Measurements from ENCODE around the gene WDR18.
"Not testable (repeated sequence)": the region's sequence is repeated elsewhere in the genome, so short reads cannot be mapped to it uniquely, and the experiment has no call there.

WDR18 gene

DNA sequence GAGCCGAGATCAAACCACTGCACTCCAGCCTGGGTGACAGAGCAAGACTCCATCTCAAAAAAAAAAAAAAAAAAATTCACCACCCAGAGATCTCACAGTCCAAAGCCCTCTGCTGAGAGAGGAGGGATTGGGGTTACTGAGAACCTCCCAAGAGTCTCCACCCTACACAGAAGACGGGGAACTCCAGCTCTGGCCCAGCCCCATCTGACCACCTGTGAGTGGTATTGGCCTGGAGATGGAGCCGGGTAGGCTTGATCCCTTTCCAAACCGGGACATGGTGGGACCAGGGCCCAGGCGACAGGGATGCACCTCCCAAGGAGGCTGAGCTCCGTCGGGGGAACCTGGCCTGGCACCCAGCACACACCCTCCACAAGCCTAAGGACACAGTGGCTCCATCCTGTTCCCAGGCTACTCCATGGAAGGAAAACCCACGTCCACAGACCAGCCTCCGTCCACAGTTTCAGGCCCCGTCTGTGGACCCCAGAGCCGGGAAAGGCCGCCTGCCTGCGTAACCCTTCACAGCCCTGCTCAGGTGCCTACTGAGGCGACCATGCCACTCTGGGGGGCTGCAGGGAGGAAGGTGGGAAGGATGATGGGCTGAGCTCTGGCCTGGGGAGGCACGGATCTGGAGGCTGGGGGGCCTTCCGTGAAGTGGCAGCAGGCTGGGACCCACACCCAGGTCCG lies 34.9 kb downstream of the WDR18 start:
- no peak for DNase-seq (ENCODE audit: low read depth in 3 of 3, low spot score in 1 of 3)

DNA sequence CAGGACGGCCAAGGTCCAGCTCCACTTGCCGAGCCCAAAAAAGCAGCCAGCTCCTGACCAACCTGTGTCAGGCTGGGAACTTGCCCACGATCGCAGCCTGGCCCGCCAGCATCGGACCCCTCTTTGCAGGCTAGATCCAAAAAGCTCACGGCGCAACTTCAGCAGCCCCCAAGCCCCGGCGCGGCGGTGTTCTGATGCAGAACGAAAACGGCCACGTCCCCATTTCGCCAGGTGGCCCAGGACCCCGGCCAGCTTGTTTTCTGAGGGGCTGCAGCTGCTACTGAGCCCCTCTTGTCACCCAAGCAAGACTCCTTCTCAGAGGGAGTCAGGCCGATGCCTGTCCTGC lies 35.4 kb downstream of the WDR18 start:
- DNase-seq (ENCODE audit: low read depth in 3 of 3, low spot score in 1 of 3): no peak

DNA sequence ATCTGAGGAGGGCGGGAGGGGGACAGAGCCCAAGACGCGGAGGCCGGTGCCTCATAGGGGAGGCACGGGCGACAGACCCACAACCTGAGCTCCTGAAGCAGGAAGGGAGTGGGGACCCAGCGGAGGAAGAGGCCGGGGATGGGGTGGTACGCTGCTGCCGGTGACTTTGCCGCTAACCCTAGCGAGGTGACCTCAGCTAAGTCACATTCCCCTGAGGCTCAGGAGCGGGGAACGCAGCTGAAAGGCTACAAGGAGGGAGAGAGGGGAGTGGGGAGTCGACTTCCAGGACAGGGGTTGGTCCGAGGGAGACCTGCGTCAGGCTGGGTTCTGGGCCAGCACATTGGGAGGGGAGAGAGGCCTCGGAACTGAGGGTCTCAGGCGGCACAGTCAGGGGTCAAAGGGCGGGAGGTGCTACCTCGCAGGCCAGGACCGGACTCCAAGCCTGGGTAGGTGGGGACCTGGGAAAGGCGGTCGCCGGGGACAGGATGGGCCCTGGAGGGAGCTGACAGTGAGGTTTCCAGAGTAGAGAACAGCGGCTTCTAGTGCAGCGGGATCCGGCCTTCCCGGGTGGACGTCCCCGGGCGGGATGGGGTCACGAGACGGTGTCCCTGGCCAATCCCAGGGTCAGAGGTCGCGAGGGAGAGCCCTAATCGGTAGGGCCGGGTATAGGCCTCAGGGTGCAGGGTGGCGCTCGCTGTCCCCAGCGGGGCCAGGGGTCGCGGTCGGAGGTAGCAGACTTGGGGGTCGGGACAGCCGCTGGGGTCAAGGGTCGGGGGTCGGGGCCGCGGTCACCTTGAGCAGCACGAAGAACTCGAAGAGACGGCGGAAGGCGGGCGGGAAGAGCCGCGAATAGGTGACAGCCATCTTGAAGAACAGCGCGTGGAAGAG lies 36.1 kb downstream of the WDR18 start:
- DNase-seq (ENCODE audit: low read depth in 3 of 3, low spot score in 1 of 3): no peak

DNA sequence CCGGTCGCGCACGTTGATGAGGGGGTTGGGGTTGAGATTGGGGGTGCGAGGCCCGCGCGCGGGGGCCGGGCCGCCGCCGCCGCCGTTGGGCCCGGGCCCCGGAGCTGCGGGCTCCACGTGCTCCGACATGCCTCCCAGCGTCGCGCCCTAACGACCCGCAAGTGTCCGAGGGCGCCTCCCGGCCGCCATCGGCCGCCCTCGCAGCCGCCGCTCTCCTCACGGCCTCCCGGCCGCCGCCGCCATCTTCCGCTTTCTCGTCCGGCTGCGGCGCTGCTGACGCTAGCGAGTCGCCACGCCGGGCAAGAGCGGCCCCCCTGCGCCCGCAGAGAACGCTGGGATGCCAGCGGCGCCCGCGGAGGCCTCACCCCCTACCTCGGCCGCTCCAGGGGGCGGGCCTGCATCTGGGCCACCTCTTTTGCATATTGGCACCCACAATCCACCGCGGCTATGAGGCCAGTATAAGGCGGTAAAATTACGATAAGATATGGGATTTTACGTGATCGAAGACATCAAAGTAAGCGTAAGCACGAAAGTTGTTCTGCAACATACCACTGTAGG lies 36.8 kb downstream of the WDR18 start, which contains the start of gene TMEM259:
Gene TMEM259, minus strand, starts transcription at position 256 of the 558 bp plus-strand sequence. Its CDS starts 127 bp downstream, at position 129.
- peak; percentile 93 to 97 (median 96) for DNase-seq (ENCODE audit: low read depth in 3 of 3, low spot score in 1 of 3)

DNA sequence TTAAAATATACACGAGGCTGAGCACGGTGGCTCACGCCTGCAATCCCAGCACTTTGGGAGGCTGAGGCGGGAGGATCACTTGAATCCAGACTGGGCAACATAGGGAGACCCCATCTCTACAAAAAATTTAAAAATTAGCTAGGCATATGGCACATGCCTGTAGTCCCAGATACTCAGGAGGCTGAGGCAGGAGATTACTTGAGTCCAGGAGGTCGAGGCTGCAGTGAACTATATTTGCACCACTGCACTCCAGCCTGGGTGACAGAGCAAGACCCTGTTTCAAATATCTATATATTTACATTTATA lies 39.7 kb downstream of the WDR18 start:
- DNase-seq (ENCODE audit: low read depth in 3 of 3, low spot score in 1 of 3): not testable (repeated sequence)

DNA sequence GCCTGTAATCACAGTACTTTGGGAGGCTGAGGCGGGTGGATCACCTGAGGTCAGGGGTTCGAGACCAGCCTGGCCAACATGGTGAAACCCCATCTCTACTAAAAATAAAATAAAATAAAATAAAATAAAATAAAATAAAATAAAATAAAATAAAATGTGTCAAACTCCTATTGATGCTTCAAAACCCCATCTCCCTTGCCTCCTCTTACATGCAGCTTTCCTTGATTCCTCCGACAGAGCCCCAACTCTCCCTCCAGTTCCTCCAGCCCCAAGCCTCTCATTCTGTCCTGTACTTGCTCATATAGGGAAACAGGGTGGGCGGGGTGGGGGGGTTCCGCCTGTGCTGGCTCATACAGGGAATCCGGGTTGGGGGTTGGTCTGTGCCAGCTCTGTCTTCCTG lies 40.9 kb downstream of the WDR18 start:
- DNase-seq (ENCODE audit: low read depth in 3 of 3, low spot score in 1 of 3): not testable (repeated sequence)

DNA sequence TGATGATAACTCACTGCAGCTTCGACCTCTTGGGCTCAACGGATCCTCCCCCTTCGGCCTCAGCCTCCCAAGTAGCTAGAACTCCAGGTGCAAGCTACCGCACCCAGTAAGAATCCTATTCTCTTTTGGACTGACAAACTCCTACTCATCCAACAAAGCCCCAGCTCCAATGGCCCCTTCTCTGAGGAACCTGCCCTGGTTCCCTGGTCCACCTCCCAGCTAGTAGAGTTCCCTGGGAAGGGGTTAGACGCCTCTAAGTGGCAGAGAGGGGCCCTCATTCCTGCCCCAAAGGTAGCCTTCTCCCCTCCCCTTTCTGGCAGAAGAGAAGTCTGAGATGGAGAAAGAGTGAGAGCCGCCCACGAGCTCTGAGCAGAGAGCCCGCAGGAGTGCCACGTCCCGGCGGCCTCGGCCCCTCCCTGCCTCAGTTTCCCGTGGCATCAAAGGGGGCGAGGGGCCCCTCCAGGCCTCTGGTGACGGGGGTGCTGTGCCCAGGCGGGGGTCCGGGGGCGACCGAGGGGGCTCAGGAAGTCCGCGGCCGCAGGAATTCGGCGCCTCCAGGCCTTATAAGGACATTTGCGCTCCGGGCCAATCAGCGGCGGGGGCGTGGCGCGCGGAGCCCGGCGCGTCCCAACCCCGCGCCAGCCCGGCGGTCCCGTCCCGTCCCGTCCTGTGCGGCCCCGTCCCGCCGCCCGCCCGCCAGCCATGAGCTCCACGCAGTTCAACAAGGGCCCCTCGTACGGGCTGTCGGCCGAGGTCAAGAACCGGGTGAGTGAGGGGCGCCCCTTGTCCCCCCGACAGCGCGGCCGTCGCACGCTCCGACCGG lies 42.0 kb downstream of the WDR18 start, which contains the start of gene CNN2:
Gene CNN2, plus strand, starts transcription at position 649 of the 823 bp plus-strand sequence. Its CDS starts 54 bp downstream, at position 703.
- peak in 1 of 3 donors; percentile 51 for DNase-seq (ENCODE audit: low read depth in 3 of 3, low spot score in 1 of 3)

DNA sequence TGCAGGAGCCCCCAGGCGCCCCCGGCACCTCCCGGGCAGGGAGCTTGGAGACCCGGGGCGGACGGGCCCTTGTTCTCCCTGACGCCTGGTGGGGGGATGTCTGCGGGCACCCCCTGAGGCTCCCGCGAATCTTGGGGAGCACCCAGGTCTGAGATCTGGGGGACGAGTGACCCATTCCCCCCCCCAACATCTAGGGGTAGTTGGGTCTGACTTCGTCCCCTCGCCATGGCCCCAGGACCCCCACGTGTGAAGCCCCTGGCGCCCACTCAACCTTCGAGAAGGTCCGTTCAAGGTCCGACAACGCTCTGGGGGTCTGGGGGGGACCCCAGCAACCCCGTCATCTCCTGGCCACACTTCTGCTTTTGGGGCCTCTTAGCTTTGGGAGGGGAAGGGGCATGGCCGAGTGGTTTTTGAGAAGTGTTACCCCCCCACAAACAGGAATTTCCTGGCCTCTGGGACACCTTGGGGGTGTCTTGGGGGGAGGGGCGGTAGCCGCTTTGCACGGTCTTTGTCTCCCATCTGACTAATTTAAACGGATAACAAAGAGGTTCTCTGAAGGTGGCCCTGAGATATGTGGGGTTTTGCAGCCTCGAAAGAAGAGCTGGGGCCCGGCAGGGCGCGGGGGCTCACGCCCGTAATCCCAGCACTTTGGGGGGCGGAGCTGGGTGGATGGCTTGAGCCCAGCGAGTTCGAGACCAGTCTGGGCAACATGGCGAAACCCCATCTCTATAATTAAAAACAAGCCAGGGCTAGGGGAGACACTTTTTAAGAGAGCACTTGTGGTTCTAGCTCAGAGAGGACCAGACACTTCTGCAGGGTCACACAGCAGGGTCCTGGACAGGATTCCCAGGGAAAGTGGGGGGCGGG lies 42.9 kb downstream of the WDR18 start:
- no peak for DNase-seq (ENCODE audit: low read depth in 3 of 3, low spot score in 1 of 3)

DNA sequence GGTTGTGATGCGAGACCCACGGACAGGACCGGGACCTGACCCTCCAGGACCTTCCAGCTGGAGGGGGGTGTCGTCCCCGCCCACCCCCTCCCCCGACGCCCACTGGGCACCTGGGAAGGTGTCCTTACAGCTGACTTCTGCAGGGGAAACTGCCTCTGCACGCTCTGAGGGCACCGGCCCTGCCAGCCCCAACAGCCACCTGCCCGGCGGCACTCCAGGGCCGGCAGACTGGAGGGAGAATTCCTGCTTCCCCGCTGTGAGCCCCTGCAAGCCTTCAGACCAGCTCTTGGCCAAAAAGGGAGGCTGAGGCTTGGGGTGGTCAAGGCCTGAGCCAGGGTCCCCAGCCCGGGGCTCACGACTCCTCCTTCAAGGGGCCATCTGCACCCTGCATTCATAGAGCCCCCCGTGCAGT lies 43.5 kb downstream of the WDR18 start:
- DNase-seq (ENCODE audit: low read depth in 3 of 3, low spot score in 1 of 3): no peak

DNA sequence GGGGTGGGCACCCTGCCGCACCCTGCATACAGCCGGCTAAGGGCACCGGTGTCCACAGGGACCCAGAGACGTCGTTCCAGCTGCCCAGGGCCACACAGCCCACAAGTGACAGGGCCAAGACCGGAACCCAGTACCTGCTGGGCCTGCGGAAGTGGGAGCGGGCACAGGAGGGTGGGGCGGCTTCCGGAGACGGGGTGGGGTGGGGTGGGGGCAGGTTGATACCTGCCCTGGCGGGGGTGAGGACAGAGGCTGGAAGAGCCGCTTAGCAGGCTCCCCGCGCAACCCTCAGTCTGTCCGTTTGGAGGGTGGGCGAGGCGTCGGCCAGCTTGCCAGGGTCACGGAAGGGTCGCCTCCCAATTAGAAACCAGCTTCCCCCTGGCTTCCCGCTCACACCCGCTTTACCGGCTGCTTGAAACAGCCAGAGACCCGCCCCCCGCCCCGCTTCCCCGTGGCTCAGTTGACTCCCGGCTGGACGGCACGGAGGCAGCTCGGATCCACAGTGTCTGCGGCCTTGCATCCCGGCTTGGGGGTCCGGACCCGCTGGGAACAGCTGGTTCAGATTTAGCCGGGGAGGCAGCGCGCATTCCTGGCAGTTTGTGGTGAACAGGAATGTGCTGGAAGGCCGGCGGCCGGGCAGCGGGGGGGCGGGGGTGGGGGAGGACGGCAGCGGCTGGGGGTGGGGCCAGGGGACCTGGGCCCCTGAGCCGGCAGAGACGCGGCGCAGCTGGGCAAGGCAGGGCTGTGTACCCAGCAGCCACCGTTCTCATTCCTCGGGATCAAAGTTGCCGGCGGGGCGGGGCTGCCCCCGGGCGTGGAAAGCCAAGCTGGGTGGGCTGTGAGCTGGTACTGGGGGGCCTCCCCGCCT lies 44.1 kb downstream of the WDR18 start:
- DNase-seq (ENCODE audit: low read depth in 3 of 3, low spot score in 1 of 3): peak in 1 of 3 donors; percentile 34

DNA sequence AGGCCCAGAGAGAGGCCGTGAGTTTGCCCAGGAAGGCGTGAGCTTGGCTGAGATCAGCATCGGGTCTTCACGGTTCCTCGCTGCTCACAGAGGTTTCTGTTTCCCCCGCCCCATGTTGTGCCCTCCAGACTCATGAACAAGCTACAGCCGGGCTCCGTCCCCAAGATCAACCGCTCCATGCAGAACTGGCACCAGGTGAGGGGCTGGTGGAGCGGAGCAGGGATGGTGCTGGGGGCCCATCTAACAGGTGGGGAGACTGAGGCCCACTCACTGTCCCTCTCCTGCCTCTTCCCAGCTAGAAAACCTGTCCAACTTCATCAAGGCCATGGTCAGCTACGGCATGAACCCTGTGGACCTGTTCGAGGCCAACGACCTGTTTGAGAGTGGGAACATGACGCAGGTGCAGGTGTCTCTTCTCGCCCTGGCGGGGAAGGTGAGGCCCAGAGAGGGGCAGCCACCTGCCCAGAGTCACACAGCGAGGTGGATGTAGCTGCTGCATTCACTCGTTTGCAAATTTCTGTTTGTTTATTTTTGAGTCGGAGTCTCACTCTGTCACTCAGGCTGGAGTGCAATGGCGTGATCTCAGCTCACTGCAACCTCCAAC lies 48.2 kb downstream of the WDR18 start:
- DNase-seq (ENCODE audit: low read depth in 3 of 3, low spot score in 1 of 3): no peak

DNA sequence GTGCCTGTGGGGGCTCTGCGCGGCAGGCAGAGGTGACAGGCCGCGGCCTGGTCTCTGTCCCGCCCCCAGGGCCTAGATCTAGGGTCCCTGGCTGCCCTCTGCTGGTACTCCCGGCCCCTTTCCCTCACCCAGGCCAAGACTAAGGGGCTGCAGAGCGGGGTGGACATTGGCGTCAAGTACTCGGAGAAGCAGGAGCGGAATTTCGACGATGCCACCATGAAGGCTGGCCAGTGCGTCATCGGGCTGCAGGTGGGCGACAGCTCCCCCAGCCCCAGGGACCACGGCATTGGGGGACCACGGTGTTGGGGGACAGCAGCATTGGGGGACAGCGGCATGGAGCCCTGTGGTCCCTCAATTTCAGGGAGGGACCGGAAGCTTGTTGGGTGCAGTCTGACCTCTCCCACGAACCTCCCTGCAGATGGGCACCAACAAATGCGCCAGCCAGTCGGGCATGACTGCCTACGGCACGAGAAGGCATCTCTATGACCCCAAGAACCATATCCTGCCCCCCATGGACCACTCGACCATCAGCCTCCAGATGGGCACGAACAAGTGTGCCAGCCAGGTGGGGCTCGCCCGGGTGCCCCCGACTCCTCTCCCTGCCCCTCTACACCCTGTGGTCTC lies 52.0 kb downstream of the WDR18 start:
- no peak for DNase-seq (ENCODE audit: low read depth in 3 of 3, low spot score in 1 of 3)

DNA sequence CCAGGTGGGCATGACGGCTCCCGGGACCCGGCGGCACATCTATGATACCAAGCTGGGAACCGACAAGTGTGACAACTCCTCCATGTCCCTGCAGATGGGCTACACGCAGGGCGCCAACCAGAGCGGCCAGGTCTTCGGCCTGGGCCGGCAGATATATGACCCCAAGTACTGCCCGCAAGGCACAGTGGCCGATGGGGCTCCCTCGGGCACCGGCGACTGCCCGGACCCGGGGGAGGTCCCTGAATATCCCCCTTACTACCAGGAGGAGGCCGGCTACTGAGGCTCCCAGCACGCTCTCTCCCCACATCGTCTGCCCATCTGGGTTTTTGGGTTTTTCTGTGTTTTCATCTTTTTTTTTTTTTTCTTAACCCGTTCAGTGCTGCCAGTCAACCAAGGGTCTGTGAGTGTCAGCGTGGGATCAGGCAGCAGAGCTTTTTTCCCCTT lies 53.5 kb downstream of the WDR18 start:
- DNase-seq (ENCODE audit: low read depth in 3 of 3, low spot score in 1 of 3): no peak

DNA sequence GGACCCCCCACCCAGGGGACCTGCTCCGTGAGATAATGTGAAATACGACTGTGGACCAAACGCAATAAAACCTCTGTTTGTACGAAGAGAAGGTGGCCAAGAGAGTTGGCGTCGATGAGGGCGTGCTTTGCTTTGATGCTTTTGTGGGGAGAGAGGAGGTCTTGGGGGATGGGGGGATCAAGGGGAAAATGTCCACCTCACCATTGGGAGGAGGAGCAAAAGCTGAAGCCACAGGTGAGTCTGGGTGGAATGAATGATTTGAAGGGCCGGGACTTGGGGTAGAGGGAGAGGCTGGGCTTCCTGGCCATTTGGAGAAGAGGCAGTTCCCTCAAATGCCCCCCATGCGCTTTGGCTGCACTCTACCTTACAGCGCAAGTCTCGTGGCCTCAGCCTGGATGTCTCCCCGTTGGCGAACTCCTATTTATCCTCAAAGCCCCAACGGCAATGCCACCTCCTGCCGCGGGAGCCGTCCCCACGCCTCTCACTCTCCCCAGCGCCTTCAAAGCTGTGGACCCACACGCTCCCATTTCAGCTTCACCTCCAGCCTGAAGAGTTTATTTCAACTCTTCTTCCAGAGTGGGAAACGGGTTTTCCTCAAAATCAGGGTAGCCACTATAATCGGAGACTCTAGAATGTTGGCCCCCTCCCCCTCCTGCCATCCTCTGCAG lies 55.0 kb downstream of the WDR18 start:
- DNase-seq (ENCODE audit: low read depth in 3 of 3, low spot score in 1 of 3): no peak

DNA sequence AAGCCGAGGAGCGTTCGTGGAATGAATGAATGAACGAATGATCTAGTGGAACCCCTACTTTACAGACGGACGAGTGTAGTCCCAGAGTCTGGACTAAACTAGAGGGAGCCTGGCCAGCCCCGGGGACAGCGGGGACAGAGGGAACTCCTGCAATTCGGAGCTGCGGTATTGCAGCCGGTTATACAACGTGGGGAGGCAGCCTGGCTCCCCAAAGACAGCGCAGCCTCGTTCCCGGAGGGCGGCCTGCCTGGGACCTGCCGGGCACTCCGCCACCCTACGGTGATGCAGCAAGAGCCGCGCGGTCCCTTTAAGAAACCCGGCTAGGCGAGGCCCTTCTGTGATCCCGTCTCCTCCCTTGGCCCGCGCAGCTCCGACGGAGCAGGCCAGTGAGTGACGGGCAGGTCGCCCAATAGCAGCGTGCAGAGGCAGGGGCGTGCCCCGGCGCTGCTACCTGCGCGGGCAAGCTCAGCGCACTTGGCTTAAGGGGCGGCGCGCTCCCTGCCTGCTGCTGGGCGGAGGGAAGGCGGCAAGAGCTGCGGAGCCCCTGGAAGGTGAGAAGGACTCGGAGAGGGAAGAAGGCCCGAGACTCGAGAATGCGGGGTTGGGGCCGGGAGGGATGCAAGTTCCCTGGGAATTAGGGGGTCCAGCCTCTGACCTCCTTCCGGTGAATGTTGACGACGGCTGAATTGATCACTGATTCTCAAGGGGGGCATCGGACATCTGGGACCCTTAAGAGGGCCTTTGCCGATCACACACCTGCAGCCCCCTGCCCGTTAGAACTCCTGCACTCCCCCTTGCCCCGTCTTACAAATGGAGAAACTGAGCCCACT lies 55.7 kb downstream of the WDR18 start, which contains the start of gene ABCA7:
Gene ABCA7, plus strand, starts transcription at position 462 of the 830 bp plus-strand sequence. CDS start 1,255 bp downstream, outside the sequence.
- peak; percentile 98 to 100 (median 100) for DNase-seq (ENCODE audit: low read depth in 3 of 3, low spot score in 1 of 3)

DNA sequence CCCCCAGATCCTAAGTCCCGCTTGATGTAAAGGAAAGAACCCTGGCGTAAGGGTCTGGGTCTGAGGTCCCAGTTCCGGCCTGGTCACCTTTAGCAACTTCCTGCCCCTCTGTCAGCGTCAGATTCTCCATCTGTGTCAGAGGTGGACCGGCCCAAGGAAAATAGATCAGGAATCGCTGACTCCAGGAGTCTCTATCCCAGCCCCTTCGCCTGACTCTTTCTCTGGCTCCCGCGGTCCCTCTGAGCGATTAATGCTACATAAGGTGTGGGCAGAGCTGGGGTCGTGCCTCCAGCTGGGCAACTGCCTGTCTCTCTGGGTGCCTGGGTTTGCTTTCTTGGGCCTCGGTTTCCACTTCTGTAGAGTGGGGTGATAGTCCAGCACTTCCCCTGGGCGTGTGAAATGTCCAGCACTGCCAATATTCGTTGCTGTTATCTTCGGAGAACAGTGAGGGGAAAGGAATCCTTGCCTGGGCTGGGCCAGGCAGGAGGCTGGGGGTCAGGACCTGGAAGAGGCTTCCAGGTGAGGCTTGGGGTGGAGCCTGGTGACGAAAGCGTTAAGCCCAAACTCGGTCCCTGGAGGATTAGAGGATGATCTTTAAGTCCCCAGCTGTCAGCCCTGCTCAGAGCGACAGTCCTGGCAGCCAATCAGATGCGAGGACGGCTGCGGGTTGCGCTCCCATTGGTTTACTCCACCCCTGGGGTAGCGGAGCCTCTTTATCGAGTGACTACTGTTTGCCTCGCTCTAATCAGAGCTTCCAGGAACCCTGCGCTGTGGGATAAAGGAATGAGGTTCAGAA lies 56.5 kb downstream of the WDR18 start:
- peak; percentile 79 to 83 (median 80) for DNase-seq (ENCODE audit: low read depth in 3 of 3, low spot score in 1 of 3)

All from stimulated activated CD4-positive, alpha-beta T cell treated with anti-CD3 and anti-CD28 coated beads, TNF-alpha, amount 100 ng/mL, for 1 hour (primary cell).